HepG2 (cell line): ENCODE data around the gene RBBP8. TPM values are rescaled to one million over a fixed set of nuclear protein-coding genes. Genes with fewer than 3 reads are reported as not detected.

Experiments
- ATAC-seq: fragments of 200-7000 bp; cut with Tn5 transposase; 3 replicates; pipeline ENCODE4 v1.9.1; 2020; ENCODE audit warnings: mild to moderate bottlenecking, moderate library complexity
- BruUV-seq: library from RNA; stranded (reverse); fragments of 400-500 nt; replicated peaks from 2 replicates; lab custom pipeline; 2021; lab: Mats Ljungman, UMichigan
- CTCF ChIA-PET: fragments of 300-600 bp; formaldehyde crosslinking; extraction: SDS; loops from one replicate; lab custom pipeline; 2021; ENCODE audit warnings: low total read pairs, inconsistent platforms, low intra/inter-chr PET ratio; lab: Yijun Ruan, JAX
- POLR2A ChIA-PET: fragments of 350-600 bp; sonication (Branson Sonifier 250); formaldehyde crosslinking; loops from one replicate; lab custom pipeline; 2020; ENCODE audit warnings: antibody characterized with exemption, inconsistent platforms; lab: Yijun Ruan, JAX
- DNase-seq: peaks from one replicate; pipeline ENCODE4 v3.0.0-alpha.2; 2015; ENCODE audit warnings: low spot score
- FAIRE-seq: peaks from 3 replicates; lab custom pipeline; 2011; peaks lifted over from hg19 to GRCh38; lab: Jason Lieb, UNC
- H2AFZ ChIP-seq: one replicate; pipeline ENCODE4 v1.6.1; 2011; ENCODE audit warnings: low read length, inconsistent platforms
- H3K27ac ChIP-seq: fragments of 300-600 bp; 3 replicates; pipeline ENCODE4 v1.8.0; 2011; ENCODE audit warnings: mixed run types, mild to moderate bottlenecking, mixed read lengths, low read length, inconsistent platforms; ENCODE audit not compliant: insufficient read depth; ENCODE audit errors: extremely low read length
- H3K27me3 ChIP-seq, 2 experiments: fragments of 200-600 bp in 1 of 2; 2 replicates in 1 of 2; 3 replicates in 1 of 2; pipeline versions ENCODE4 v1.6.0 to v1.8.0; 2011; ENCODE audit warnings: low read length in 2 of 2, mild to moderate bottlenecking in 2 of 2, moderate library complexity in 2 of 2, inconsistent platforms in 1 of 2; ENCODE audit not compliant: insufficient read depth in 2 of 2, control insufficient read depth in 1 of 2
- H3K36me3 ChIP-seq, 2 experiments: fragments of 200-600 bp in 1 of 2; replicated peaks in 1 of 2; 2 replicates in 1 of 2; 3 replicates in 1 of 2; pipeline versions ENCODE4 v1.5.1 to v1.8.0; 2011; ENCODE audit warnings: low read length in 2 of 2, inconsistent platforms in 1 of 2; ENCODE audit not compliant: insufficient read depth in 2 of 2, control insufficient read depth in 1 of 2
- H3K4me1 ChIP-seq: 2 replicates; pipeline ENCODE4 v1.5.1; 2012; ENCODE audit warnings: low read length, inconsistent platforms; ENCODE audit not compliant: insufficient read depth
- H3K4me2 ChIP-seq: 2 replicates; pipeline ENCODE4 v1.6.0; 2011; ENCODE audit warnings: low read depth, low read length, inconsistent platforms
- H3K4me3 ChIP-seq, 3 experiments: fragments of 200-600 bp in 1 of 3; sonication (generic), shearing (Covaris generic) in 1 of 3; replicated peaks in 1 of 3; 2 replicates each; pipeline ENCODE4 v1.5.1; 2011 to 2016; ENCODE audit warnings: low read length in 3 of 3, inconsistent platforms in 2 of 3, low read depth in 2 of 3, mild to moderate bottlenecking in 2 of 3, control low read depth in 1 of 3, mixed read lengths in 1 of 3; ENCODE audit not compliant: insufficient read depth in 1 of 3
- H3K79me2 ChIP-seq: one replicate; pipeline ENCODE4 v1.6.1; 2011; ENCODE audit warnings: low read length, inconsistent platforms; ENCODE audit not compliant: insufficient read depth
- H3K9ac ChIP-seq: 2 replicates; pipeline ENCODE4 v1.6.0; 2011; ENCODE audit warnings: mild to moderate bottlenecking, low read depth, low read length, inconsistent platforms; ENCODE audit not compliant: insufficient read depth
- H3K9me3 ChIP-seq: 2 replicates; pipeline ENCODE4 v1.5.1; 2012; ENCODE audit warnings: mild to moderate bottlenecking, low read length
- H4K20me1 ChIP-seq: 2 replicates; pipeline ENCODE4 v1.6.0; 2011; ENCODE audit warnings: inconsistent platforms, mild to moderate bottlenecking, low read length, moderate library complexity; ENCODE audit not compliant: insufficient read depth
- DMAP1 ChIP-seq: IDR thresholded peaks from 2 replicates; pipeline ENCODE4 v1.6.1; 2016
- HCFC1 ChIP-seq: fragments of 150-350 bp; IDR thresholded peaks from 2 replicates; pipeline ENCODE4 v1.6.1; 2014; ENCODE audit warnings: low read depth, low read length
- HOXA5 ChIP-seq: sonication (generic); formaldehyde crosslinking; IDR thresholded peaks from 2 replicates; pipeline ENCODE4 v1.4.0; 2020; ENCODE audit warnings: missing genetic modification reagents
- IRF2 ChIP-seq: IDR thresholded peaks from 2 replicates; pipeline ENCODE4 v1.6.1; 2018; ENCODE audit warnings: missing genetic modification reagents, missing compliant biosample characterization
- MAFK ChIP-seq, 2 experiments: IDR thresholded peaks in 1 of 2; conservative IDR thresholded peaks in 1 of 2; 2 replicates each; pipeline ENCODE4 v1.6.1; 2011; ENCODE audit warnings: improper control_type of control experiment in 2 of 2, low read length in 2 of 2
- MXD4 ChIP-seq: IDR thresholded peaks from 2 replicates; pipeline ENCODE4 v1.6.1; 2016; ENCODE audit warnings: mild to moderate bottlenecking, missing biosample characterization, missing genetic modification reagents
- NFKB2 ChIP-seq: sonication (generic); formaldehyde crosslinking; IDR thresholded peaks from 2 replicates; pipeline ENCODE4 v1.4.0; 2020; ENCODE audit warnings: missing genetic modification reagents, borderline replicate concordance
- PCBP1 ChIP-seq: fragments of 200-400 bp; formaldehyde crosslinking; IDR thresholded peaks from 2 replicates; pipeline ENCODE4 v1.6.1; 2017; ENCODE audit warnings: mild to moderate bottlenecking, low read depth, low read length, borderline replicate concordance
- POLR2AphosphoS5 ChIP-seq: IDR thresholded peaks from 2 replicates; pipeline ENCODE4 v1.6.1; 2012; ENCODE audit warnings: low read depth, low read length
- RAD51 ChIP-seq: fragments of 450-650 bp; IDR thresholded peaks from 2 replicates; pipeline ENCODE4 v1.6.1; 2016; ENCODE audit warnings: borderline replicate concordance
- RORA ChIP-seq: sonication (generic); formaldehyde crosslinking; IDR thresholded peaks from 2 replicates; pipeline ENCODE4 v1.5.0; 2020; ENCODE audit warnings: mild to moderate bottlenecking, missing genetic modification reagents, moderate library complexity
- SIX1 ChIP-seq: sonication (generic); formaldehyde crosslinking; IDR thresholded peaks from 2 replicates; pipeline ENCODE4 v1.4.0; 2020; ENCODE audit warnings: missing genetic modification reagents, borderline replicate concordance
- SRY ChIP-seq: sonication (generic); formaldehyde crosslinking; IDR thresholded peaks from 2 replicates; pipeline ENCODE4 v1.8.0; 2022; ENCODE audit warnings: mild to moderate bottlenecking, missing genetic modification reagents
- XBP1 ChIP-seq: sonication (generic); formaldehyde crosslinking; IDR thresholded peaks from 2 replicates; pipeline ENCODE4 v1.5.0; 2020; ENCODE audit warnings: missing genetic modification reagents
- ZBTB38 ChIP-seq: sonication (generic); formaldehyde crosslinking; IDR thresholded peaks from 2 replicates; pipeline ENCODE4 v1.5.1; 2020; ENCODE audit warnings: mild to moderate bottlenecking, missing genetic modification reagents
- ZFP1 ChIP-seq: IDR thresholded peaks from 2 replicates; pipeline ENCODE4 v1.6.1; 2016
- ZFP36L2 ChIP-seq: sonication (generic); formaldehyde crosslinking; IDR thresholded peaks from 2 replicates; pipeline ENCODE4 v1.4.0; 2020; ENCODE audit warnings: missing genetic modification reagents
- ZNF451 ChIP-seq: sonication (generic); formaldehyde crosslinking; IDR thresholded peaks from 2 replicates; pipeline ENCODE4 v1.5.0; 2020; ENCODE audit warnings: mild to moderate bottlenecking, missing genetic modification reagents
- ZNF652 ChIP-seq: IDR thresholded peaks from 2 replicates; pipeline ENCODE4 v1.6.1; 2016; ENCODE audit warnings: low read depth, borderline replicate concordance
- ZNF713 ChIP-seq: sonication (generic); formaldehyde crosslinking; IDR thresholded peaks from 2 replicates; pipeline ENCODE4 v1.4.0; 2020; ENCODE audit warnings: mild to moderate bottlenecking, missing genetic modification reagents
- ZNF740 ChIP-seq: sonication (generic); formaldehyde crosslinking; IDR thresholded peaks from 2 replicates; pipeline ENCODE4 v1.4.0; 2020; ENCODE audit warnings: missing genetic modification reagents
- ZNF766 ChIP-seq: sonication (generic); formaldehyde crosslinking; IDR thresholded peaks from 2 replicates; pipeline ENCODE4 v1.5.0; 2020; ENCODE audit warnings: missing genetic modification reagents, borderline replicate concordance
- ZNF792 ChIP-seq: IDR thresholded peaks from 2 replicates; pipeline ENCODE4 v1.6.1; 2016
- ZSCAN9 ChIP-seq: IDR thresholded peaks from 2 replicates; pipeline ENCODE4 v1.6.1; 2016; ENCODE audit warnings: borderline replicate concordance
- WGBS: methylation state at CpG from one replicate; pipeline ENCODE4 v1.1.6; 2017; ENCODE audit warnings: low lambda C conversion rate; 5-methylcytosine and 5-hydroxymethylcytosine counted together
- in situ Hi-C: cut with HindIII; loops from 2 replicates; pipeline ENCODE4 v1.10.0; 2017; ENCODE audit warnings: low pct_unique_long_range_greater_than_20kb; ENCODE audit not compliant: extremely low pct_ligation_motif_present
- intact Hi-C: fragments of 100-400 bp; cut with micrococcal nuclease; formaldehyde crosslinking; loops from one replicate; pipeline ENCODE4 v1.10.0; 2022; ENCODE audit not compliant: unreplicated experiment
- polyA plus RNA-seq, 8 experiments: library from polyadenylated mRNA; depleted of rRNA in 3 of 8; stranded (reverse) in 7 of 8; unstranded in 1 of 8; fragments of >200 nt; fragmentation: Illumina TruSeq in 4 of 8; extraction: Trizol in 4 of 8; gene quantifications; 2 replicates each; pipeline versions ENCODE4 v1.2.1 to v1.2.3, GENCODE V29; 2011 to 2016; ENCODE audit warnings: low read depth in 4 of 8, missing spikeins in 1 of 8, mixed read lengths in 1 of 8; ENCODE audit not compliant: insufficient read depth in 1 of 8
- total RNA-seq, 5 experiments: library from RNA; depleted of rRNA; stranded (reverse); fragments of >200 nt; fragmentation: Illumina TruSeq; extraction: Trizol; gene quantifications; 2 replicates each; pipeline ENCODE4 v1.2.3, GENCODE V29; 2016; ENCODE audit warnings: low read depth in 1 of 5
- TF ChIP-seq, protein P1 (sequence below): sonication (generic); formaldehyde crosslinking; IDR thresholded peaks from 2 replicates; pipeline ENCODE4 v1.4.0; 2020; ENCODE audit warnings: missing genetic modification reagents
- TF ChIP-seq, protein P2 (sequence below): IDR thresholded peaks from 2 replicates; pipeline ENCODE4 v1.6.1; 2012; ENCODE audit warnings: low read depth, low read length, improper control_type of control experiment

The RBBP8 gene
- total and polyA plus RNA-seq, 2 of the 13 experiments (the other 11 are each of a cell fraction or from before 2014, with no cell fraction given): 14.2 to 47.4 TPM

DNA sequence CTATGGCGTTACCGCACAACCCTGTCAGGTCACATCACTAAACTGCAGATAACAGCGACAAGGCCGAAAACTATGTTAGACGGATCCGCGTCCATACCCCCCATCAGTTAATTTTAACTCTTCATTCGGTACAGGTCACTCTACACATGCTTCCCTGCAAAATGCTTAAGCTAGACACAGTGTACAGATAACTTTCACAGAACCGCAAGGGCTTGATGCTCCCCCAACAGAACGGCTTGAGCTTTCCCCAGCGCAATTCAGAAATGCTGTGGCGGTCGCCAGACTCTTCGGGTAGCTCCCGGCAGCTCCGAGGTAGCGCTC, 283 bp upstream of the RBBP8 start:
- DNase-seq (no peak), ATAC-seq (no peak), FAIRE-seq (peak; percentile 23)
- WGBS: under 1% methylated on average over 14 of the region's 17 CpGs
- H3K79me2 ChIP-seq: peaks cover 24% of the 10 kb centered on the region
- no TSS peak for BruUV-seq
- H3K36me3 ChIP-seq: peaks cover 0 to 3% of the 10 kb centered on the region in 2 experiments; a peak in 1 of 5 replicates
- peak overlapping the region; percentile 92 for H3K27ac ChIP-seq
- no peaks in the 10 kb centered on the region for H3K9me3 ChIP-seq
- H3K4me3 ChIP-seq: peak overlapping the region; percentile 80 to 90 (median 88)
- ChIA-PET POLR2A (interaction anchor here (0.9 to 1.3 kb wide), 5 partner anchors 8 to 555 kb away, joined by 3 to 8 read pairs (median 3); partner anchors contain the start of gene RIOK3), CTCF (no interaction called here)
- in situ Hi-C loops (no loop called here), intact Hi-C loops (loop anchor here (10.0 kb wide), 1 partner anchor 472 kb away; no protein-coding TSS in a partner anchor)
- peaks cover 39% of the 10 kb centered on the region for H3K4me1 ChIP-seq
- peak overlapping the region; percentile 89 for H3K9ac ChIP-seq
- H3K27me3 ChIP-seq: no peaks in the 10 kb centered on the region
- peak overlapping the region; percentile 82 for H3K4me2 ChIP-seq
- no peaks in the 10 kb centered on the region for H4K20me1 ChIP-seq
- peak overlapping the region; percentile 79 for H2AFZ ChIP-seq
- TF ChIP-seq MXD4 (CRISPR knock-in tag): no peak
- no peak for TF ChIP-seq HCFC1
- TF ChIP-seq IRF2 (CRISPR knock-in tag): no peak
- TF ChIP-seq RORA: no peak
- TF ChIP-seq MAFK (conservative IDR thresholded peaks at IDR 0.05 in 1 of 2, IDR thresholded peaks at IDR 0.05 in 1 of 2; ENCODE audit: low read length in 2 of 2): no peak
- no peak for TF ChIP-seq ZFP36L2 (CRISPR knock-in tag)
- TF ChIP-seq ZNF652 (CRISPR knock-in tag): peak; percentile 75
- no peak for TF ChIP-seq ZNF713 (CRISPR knock-in tag)
- peak; percentile 42; the same call in 1 of the 2 replicates for TF ChIP-seq ZNF766 (CRISPR knock-in tag)
- no peak for TF ChIP-seq XBP1 (CRISPR knock-in tag)
- TF ChIP-seq HOXA5 (CRISPR knock-in tag): 0 out of 2 replicates have a peak, but pooled peaks have one; percentile 22
- no peak for TF ChIP-seq SIX1 (CRISPR knock-in tag)
- 0 out of 2 replicates have a peak, but pooled peaks have one; percentile 16 for TF ChIP-seq ZSCAN9 (CRISPR knock-in tag)
- TF ChIP-seq ZNF740 (CRISPR knock-in tag): 0 out of 2 replicates have a peak, but pooled peaks have one; percentile 41
- no peak for TF ChIP-seq SRY (CRISPR knock-in tag)
- no peak for TF ChIP-seq PCBP1
- no peak for TF ChIP-seq ZNF451 (CRISPR knock-in tag)
- no peak for TF ChIP-seq DMAP1 (CRISPR knock-in tag)
- TF ChIP-seq, protein P1, sequence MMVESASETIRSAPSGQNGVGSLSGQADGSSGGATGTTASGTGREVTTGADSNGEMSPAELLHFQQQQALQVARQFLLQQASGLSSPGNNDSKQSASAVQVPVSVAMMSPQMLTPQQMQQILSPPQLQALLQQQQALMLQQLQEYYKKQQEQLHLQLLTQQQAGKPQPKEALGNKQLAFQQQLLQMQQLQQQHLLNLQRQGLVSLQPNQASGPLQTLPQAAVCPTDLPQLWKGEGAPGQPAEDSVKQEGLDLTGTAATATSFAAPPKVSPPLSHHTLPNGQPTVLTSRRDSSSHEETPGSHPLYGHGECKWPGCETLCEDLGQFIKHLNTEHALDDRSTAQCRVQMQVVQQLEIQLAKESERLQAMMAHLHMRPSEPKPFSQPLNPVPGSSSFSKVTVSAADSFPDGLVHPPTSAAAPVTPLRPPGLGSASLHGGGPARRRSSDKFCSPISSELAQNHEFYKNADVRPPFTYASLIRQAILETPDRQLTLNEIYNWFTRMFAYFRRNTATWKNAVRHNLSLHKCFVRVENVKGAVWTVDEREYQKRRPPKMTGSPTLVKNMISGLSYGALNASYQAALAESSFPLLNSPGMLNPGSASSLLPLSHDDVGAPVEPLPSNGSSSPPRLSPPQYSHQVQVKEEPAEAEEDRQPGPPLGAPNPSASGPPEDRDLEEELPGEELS (CRISPR knock-in tag): 0 out of 2 replicates have a peak, but pooled peaks have one; percentile 2
- TF ChIP-seq, protein P2, sequence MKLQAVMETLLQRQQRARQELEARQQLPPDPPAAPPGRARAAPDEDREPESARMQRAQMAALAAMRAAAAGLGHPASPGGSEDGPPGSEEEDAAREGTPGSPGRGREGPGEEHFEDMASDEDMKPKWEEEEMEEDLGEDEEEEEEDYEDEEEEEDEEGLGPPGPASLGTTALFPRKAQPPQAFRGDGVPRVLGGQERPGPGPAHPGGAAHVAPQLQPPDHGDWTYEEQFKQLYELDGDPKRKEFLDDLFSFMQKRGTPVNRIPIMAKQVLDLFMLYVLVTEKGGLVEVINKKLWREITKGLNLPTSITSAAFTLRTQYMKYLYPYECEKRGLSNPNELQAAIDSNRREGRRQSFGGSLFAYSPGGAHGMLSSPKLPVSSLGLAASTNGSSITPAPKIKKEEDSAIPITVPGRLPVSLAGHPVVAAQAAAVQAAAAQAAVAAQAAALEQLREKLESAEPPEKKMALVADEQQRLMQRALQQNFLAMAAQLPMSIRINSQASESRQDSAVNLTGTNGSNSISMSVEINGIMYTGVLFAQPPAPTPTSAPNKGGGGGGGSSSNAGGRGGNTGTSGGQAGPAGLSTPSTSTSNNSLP: no peak
- no peak for TF ChIP-seq POLR2AphosphoS5
- no peak for TF ChIP-seq ZBTB38
- no peak for TF ChIP-seq NFKB2 (CRISPR knock-in tag)
- no peak for TF ChIP-seq ZNF792
- TF ChIP-seq ZFP1 (CRISPR knock-in tag): 0 out of 2 replicates have a peak, but pooled peaks have one; percentile 44
- no peak for TF ChIP-seq RAD51
